GM12891 (cell line): ENCODE measurements around the gene DSPP.

Experiments used
- PAX5 ChIP-seq: IDR thresholded peaks from 2 replicates; pipeline ENCODE4 v1.6.1; 2011; ENCODE audit warnings: low read length, moderate library complexity, mild to moderate bottlenecking; ENCODE audit not compliant: insufficient read depth, severe bottlenecking
- POLR2A ChIP-seq: IDR thresholded peaks from 2 replicates; pipeline ENCODE4 v1.6.1; 2011; ENCODE audit warnings: low read depth, low read length, control low read depth
- POLR2AphosphoS5 ChIP-seq: IDR thresholded peaks from 2 replicates; pipeline ENCODE4 v1.6.1; 2011; ENCODE audit warnings: low read depth, low read length, control low read depth
- POU2F2 ChIP-seq: IDR thresholded peaks from 2 replicates; pipeline ENCODE4 v1.6.1; 2011; ENCODE audit warnings: low read depth, mild to moderate bottlenecking, control low read depth, low read length, moderate library complexity
- SPI1 ChIP-seq: IDR thresholded peaks from 2 replicates; pipeline ENCODE4 v1.6.1; 2011; ENCODE audit warnings: low read depth, low read length, control low read depth
- TAF1 ChIP-seq: IDR thresholded peaks from 2 replicates; pipeline ENCODE4 v1.6.1; 2011; ENCODE audit warnings: low read depth, low read length, control low read depth

GRCh38 chr4:87622303-87622702 lies 14.0 kb downstream of the DSPP start:
- no peak for TF ChIP-seq POLR2A
- no peak for TF ChIP-seq TAF1
- TF ChIP-seq POLR2AphosphoS5 = no peak
- no peak for TF ChIP-seq SPI1
- no peak for TF ChIP-seq POU2F2
- no peak for TF ChIP-seq PAX5
